NCI-H2227 (cell line): Measurements from ENCODE around the gene TACO1.
A peak's percentile ranks its signal among the peaks of the same experiment; 100 is the strongest.

Experiments used
- DNase-seq: peaks from one replicate; lab custom pipeline; 2025; ENCODE audit not compliant: unreplicated experiment; lab: John Stamatoyannopoulos, UW

Gene TACO1

DNA sequence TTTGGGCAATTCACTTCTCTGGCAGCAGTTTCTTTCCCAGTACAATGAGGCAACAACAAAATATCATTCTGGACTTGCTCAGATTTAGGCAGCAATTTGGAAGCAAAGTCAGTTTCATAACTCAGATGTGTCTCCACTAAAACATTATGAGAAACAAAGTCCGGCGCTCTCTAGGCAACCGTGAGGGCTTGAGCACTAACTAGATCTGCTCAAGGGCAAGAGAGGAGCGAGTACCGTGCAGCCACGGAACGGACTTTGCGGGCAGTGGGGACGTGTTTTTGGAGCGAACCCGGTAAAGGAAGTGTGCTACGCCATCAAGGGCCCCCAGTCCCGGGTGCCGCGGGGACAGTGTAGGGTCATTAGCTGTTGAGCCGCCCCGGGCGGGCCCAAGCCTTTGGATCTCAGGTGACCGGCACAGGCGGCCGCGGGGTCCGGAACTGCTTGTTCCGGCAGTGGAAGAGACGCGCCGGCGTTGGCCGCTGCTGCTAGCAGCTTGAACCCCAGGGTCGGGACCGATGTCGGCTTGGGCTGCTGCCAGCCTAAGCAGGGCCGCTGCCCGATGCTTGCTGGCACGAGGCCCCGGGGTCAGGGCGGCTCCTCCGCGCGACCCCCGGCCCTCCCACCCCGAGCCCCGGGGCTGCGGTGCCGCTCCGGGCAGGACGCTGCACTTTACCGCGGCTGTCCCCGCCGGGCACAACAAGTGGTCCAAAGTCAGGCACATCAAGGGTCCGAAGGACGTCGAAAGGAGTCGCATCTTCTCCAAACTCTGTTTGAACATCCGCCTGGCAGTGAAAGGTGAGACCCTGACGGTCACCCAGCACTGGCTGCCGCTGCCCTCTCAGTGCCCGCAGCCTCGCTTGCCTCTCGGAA, at the start of gene TACO1:
TACO1 (plus strand) TSS at position 327 of the 870 bp plus-strand sequence; CDS start at position 516, 189 bp downstream.
- peak; percentile 87 for DNase-seq

DNA sequence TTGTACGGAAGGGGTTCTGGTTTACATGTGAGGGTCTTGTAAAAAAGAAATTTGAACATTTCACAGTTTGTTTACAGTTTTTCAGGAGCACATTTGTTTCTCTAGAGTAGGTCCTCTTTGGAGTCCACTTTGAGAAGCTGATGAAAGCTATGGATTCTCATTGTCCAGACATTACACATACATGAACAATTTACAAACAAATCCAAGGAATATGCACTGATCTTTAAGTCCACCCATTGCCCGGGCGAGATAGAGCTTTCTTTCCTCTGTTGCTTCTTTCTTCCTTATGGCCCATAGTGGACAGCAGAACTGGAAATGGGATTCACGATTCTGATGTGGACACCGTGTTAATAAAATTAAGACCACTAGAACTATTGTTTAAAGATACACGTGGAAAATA, 48.5 kb upstream of the TACO1 start:
- DNase-seq: no peak

DNA sequence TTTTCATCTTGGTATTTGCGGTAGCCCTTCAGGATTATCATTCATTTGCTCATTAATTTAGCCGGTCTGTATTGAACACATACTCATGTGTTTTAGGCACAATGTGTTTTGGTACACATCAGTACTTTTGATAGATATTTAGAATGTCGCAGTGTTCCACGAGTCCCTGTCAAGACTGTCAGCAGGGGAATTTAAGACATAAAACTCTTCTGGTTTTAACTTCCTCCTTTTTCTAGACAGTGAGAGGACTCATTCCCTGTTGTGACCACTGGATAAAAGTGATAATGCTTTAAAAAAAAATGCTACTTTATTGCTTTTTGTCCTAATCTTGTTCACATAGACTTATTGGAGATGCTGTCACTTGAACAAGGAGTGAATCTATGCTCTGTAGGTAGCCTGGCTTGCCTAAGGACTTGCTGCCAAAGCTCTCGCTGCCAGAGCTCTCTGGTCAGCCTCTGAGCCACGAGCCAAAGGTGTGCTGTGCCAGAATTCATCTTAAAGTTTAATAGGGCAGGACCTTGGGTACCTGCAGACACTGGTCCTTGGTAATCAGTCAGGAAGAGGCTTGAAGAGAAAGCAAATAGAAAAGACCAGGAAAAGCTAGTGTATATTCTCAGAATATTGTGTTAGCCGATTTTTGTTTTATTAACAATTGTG, 45.1 kb upstream of the TACO1 start:
- no peak for DNase-seq

- no peak for DNase-seq
Measured at GRCh38 chr17:63557416-63557815, 43.3 kb upstream of the TACO1 start.

- DNase-seq: no peak
Measured at GRCh38 chr17:63558441-63558840, 42.3 kb upstream of the TACO1 start.

GRCh38 chr17:63561819-63562218, 38.9 kb upstream of the TACO1 start:
- no peak for DNase-seq

DNA sequence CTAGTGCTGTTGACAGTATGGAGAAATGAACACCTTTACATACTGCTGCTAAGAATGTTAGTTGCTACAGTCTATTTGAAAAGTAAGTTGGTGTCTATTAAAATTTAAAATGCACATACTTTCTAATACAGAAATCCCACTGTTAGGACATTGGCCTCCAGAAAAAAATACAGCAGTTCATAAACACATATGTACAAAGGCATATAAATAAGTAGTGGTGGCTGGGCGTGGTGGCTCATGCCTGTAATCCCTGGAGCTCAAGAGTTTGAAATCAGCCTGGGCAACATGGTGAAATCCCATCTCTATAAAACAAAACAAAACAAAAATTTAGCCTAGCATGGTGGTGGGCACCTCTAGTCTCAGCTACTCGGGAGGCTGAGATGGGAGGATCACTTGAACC, 37.4 kb upstream of the TACO1 start:
- no peak for DNase-seq

GRCh38 chr17:63564562-63564961, 36.1 kb upstream of the TACO1 start:
- no peak for DNase-seq

- DNase-seq: no peak
Measured at GRCh38 chr17:63567229-63567628, 33.5 kb upstream of the TACO1 start.

DNA sequence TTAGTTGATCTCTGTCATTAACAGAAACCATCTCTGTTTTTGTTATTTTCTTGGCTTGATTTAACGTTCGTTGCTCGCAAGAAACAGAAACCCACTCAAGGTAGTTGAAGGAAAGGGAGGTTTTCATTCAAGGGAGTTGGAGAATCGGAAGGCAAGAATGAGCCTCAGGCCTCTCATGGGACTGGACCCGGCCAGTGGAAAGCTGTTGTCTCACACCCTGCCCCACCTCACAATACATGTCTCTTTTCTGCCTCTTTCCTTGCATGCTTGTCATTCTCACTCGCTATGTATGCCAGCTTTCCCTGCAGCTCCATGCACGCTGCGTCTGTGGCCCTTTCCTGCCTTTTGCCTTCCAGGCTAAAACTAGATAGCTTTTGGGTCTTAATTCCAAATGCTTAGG, 32.1 kb upstream of the TACO1 start:
- no peak for DNase-seq

- DNase-seq: no peak
Measured at GRCh38 chr17:63571632-63572310, 28.9 kb upstream of the TACO1 start.

DNA sequence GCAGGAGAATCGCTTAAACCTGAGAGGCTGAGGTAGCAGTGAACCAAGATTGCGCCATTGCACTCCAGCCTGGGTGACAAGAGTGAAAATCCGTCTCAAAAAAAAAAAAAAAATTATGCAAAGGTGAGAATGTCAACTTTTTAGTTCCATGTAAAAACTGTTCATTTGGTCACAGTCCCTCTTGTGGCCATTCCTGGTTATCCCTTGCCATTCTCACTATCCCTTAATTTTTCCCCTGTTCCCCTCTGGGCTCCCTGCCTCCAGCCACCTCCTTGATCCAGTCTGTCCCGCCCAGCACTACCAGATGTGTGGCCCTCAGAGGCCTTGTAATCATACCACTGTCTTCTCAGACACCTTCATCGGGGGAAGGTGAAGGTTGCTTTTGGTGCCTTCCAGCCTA, 27.1 kb upstream of the TACO1 start:
- DNase-seq: no peak

DNA sequence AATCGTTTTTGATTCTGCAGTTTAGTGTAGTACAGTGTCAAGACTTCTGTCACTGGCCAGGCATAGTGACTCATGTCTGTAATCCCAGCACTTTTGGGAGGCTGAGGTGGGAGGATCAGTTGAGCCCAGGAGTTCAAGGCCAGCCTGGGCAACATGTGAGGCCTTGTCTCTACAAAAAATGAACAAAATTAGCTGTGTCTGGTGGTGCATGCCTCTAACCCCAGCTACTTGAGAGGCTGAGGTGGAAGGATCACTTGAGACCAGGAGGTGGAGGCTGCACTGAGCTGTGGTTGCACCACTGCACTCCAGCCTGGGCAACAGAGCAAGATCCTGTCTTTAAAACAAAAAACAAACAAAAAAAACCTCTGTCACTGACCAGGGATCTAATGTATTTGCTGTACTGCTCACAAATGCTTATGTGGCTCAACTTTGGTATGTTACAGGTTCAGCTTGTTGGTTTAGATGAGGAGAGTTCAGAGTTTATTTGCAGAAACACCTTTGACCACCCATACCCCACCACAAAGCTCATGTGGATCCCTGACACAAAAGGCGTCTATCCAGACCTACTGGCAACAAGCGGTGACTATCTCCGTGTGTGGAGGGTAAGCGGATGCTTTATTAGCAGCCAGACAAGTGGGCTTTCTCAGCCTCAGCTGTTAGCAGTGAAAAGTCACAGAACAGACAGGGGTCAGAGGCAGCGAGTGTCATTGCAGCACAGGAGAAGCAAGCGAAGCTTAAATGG, 22.5 kb upstream of the TACO1 start:
- no peak for DNase-seq

GRCh38 chr17:63578769-63579111, 22.0 kb upstream of the TACO1 start:
- no peak for DNase-seq

GRCh38 chr17:63579633-63580032, 21.1 kb upstream of the TACO1 start:
- DNase-seq: no peak

DNA sequence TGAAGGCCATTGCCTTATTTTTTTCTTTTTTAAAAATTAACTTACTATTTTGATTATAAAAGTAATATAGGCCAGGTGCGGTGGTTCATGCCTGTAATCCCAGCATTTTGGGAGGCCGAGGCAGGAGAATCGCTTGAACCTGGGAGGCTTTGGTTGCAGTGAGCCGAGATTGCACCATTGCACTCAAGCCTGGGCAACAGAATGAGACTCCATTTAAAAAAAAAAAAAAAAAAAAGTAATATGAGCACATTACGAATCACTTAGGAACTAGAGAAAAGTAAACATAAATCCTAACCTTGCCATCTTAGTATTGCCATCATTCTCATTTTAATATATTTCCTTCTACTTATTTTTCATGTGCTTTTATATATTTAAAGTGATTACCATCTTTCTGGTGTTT, 12.9 kb upstream of the TACO1 start:
- no peak for DNase-seq

DNA sequence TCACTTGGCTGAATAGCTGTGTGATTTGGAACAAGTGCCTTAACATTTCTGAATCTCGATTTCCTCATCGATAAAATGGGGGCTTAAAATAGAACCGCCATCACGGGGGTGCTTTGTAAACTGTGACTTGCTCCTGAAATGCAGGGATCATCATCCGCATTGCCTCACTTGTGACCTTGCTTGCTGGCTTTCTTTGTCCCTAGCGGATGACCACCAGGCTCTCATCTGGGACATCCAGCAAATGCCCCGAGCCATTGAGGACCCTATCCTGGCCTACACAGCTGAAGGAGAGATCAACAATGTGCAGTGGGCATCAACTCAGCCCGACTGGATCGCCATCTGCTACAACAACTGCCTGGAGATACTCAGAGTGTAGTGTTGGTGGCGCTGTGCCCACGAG, 11.9 kb upstream of the TACO1 start:
- DNase-seq: no peak

GRCh38 chr17:63589646-63590045, 11.0 kb upstream of the TACO1 start:
- DNase-seq: no peak

GRCh38 chr17:63592797-63593196, 7.9 kb upstream of the TACO1 start:
- DNase-seq: no peak

GRCh38 chr17:63595132-63595531, 5.6 kb upstream of the TACO1 start:
- DNase-seq: no peak

GRCh38 chr17:63596856-63597586, 3.7 kb upstream of the TACO1 start:
- DNase-seq: peak; percentile 86
